B cell (primary cell): Measurements from ENCODE around the gene C2CD4C. TPM values are rescaled to one million over a fixed set of nuclear protein-coding genes. Genes with fewer than 3 reads are reported as not detected.

Source experiments
- ATAC-seq: fragments of 200-7000 bp; cut with Tn5 transposase; one replicate; pipeline ENCODE4 v1.10.0; 2021; ENCODE audit warnings: low read depth, mild to moderate bottlenecking, moderate number of reproducible peaks, moderate library complexity
- CTCF ChIA-PET: fragments of 350-600 bp; sonication (Branson Sonifier 250); formaldehyde crosslinking; loops from one replicate; lab custom pipeline; 2021; ENCODE audit warnings: antibody characterized with exemption, inconsistent platforms; lab: Charles Lee
- POLR2A ChIA-PET: fragments of 350-600 bp; sonication (Branson Sonifier 250); formaldehyde crosslinking; loops from one replicate; lab custom pipeline; 2021; ENCODE audit warnings: antibody characterized with exemption; lab: Charles Lee
- DNase-seq: peaks from one replicate; pipeline ENCODE4 v3.0.0; 2013
- H2AFZ ChIP-seq: 2 replicates; pipeline ENCODE4 v1.6.1; 2012; ENCODE audit warnings: mild to moderate bottlenecking, low read depth, low read length; ENCODE audit not compliant: insufficient read depth, poor library complexity, severe bottlenecking
- H3K27ac ChIP-seq, 2 donors: 1 replicate in 1 of 2; 2 replicates in 1 of 2; pipeline ENCODE4 v1.5.1; 2012 to 2013; ENCODE audit warnings: low read length in 2 of 2, mild to moderate bottlenecking in 2 of 2, moderate library complexity in 1 of 2
- H3K27me3 ChIP-seq, 4 experiments: fragments of 200-600 bp in 1 of 4; sonication (generic) in 1 of 4; replicated peaks in 1 of 4; 1 replicate in 2 of 4; 2 replicates in 2 of 4; pipeline versions ENCODE4 v1.6.1 to v1.7.0; 2013 to 2016; ENCODE audit warnings: low read length in 3 of 4, mild to moderate bottlenecking in 2 of 4, mixed read lengths in 1 of 4, moderate library complexity in 1 of 4; ENCODE audit not compliant: insufficient read depth in 4 of 4, control insufficient read depth in 3 of 4; ENCODE audit errors: control extremely low read depth in 1 of 4
- H3K36me3 ChIP-seq, 2 experiments: replicated peaks in 1 of 2; 1 replicate in 1 of 2; 2 replicates in 1 of 2; pipeline versions ENCODE4 v1.6.1 to v1.7.1; 2013; ENCODE audit warnings: low read length in 1 of 2; ENCODE audit not compliant: insufficient read depth in 2 of 2, control insufficient read depth in 1 of 2; ENCODE audit errors: control extremely low read depth in 1 of 2, extremely low read depth in 1 of 2
- H3K4me1 ChIP-seq, 2 donors: fragments of 200-600 bp in 1 of 2; sonication (generic) in 1 of 2; 1 replicate in 1 of 2; 2 replicates in 1 of 2; pipeline versions ENCODE4 v1.5.1 to v1.6.1; 2013 to 2017; ENCODE audit warnings: low read length in 2 of 2; ENCODE audit not compliant: control insufficient read depth in 2 of 2, insufficient read depth in 2 of 2
- H3K4me2 ChIP-seq: replicated peaks from 2 replicates; pipeline ENCODE3; 2012; ENCODE audit warnings: mild to moderate bottlenecking, low read depth, low read length; ENCODE audit not compliant: poor library complexity, severe bottlenecking
- H3K4me3 ChIP-seq, 5 experiments: fragments of 200-600 bp in 1 of 5; sonication (generic) in 1 of 5; 1 replicate in 3 of 5; 2 replicates in 2 of 5; pipeline versions ENCODE4 v1.5.1 to v1.7.0; 2011 to 2016; ENCODE audit warnings: low read length in 4 of 5, mild to moderate bottlenecking in 4 of 5, low read depth in 2 of 5, control low read depth in 1 of 5, moderate library complexity in 1 of 5; ENCODE audit not compliant: insufficient read depth in 1 of 5; ENCODE audit errors: control extremely low read depth in 1 of 5, extremely low read depth in 1 of 5
- H3K79me2 ChIP-seq: fragments of 200-600 bp; sonication (generic); one replicate; pipeline ENCODE4 v1.6.0; 2016; ENCODE audit warnings: low read length; ENCODE audit not compliant: control insufficient read depth, insufficient read depth
- H3K9ac ChIP-seq: fragments of 200-600 bp; sonication (generic); 2 replicates; pipeline ENCODE4 v1.6.1; 2017; ENCODE audit warnings: mild to moderate bottlenecking, low read length, moderate library complexity
- H3K9me3 ChIP-seq, 3 donors: one replicate each; pipeline versions ENCODE4 v1.6.1 to v1.7.1; 2013; ENCODE audit warnings: low read length in 2 of 3; ENCODE audit not compliant: control insufficient read depth in 2 of 3, insufficient read depth in 1 of 3; ENCODE audit errors: control extremely low read depth in 1 of 3
- H4K20me1 ChIP-seq: 2 replicates; pipeline ENCODE4 v1.6.0; 2012; ENCODE audit warnings: mild to moderate bottlenecking, low read length; ENCODE audit not compliant: insufficient read depth, control insufficient read depth, poor library complexity, severe bottlenecking
- H3K27ac Mint-ChIP-seq: one replicate; pipeline ENCODE4 v1.8.0; 2021; ENCODE audit warnings: mixed read lengths
- H3K27me3 Mint-ChIP-seq: one replicate; pipeline ENCODE4 v1.8.0; 2021; ENCODE audit warnings: mixed read lengths
- H3K4me1 Mint-ChIP-seq: one replicate; pipeline ENCODE4 v1.8.0; 2021; ENCODE audit warnings: mixed read lengths
- H3K4me3 Mint-ChIP-seq: one replicate; pipeline ENCODE4 v1.8.0; 2021; ENCODE audit warnings: mixed read lengths
- H3K9me3 Mint-ChIP-seq: one replicate; pipeline ENCODE4 v1.8.0; 2022; ENCODE audit warnings: mixed read lengths; ENCODE audit not compliant: insufficient read depth
- EZH2 ChIP-seq: IDR thresholded peaks from 2 replicates; pipeline ENCODE4 v1.6.1; 2012; ENCODE audit warnings: borderline replicate concordance, low read depth, mild to moderate bottlenecking, moderate library complexity, low read length; ENCODE audit not compliant: insufficient read depth, poor library complexity, severe bottlenecking
- WGBS: methylation state at CpG from one replicate; pipeline ENCODE4 v1.1.5; 2013; ENCODE audit warnings: missing lambda C conversion rate; ENCODE audit not compliant: insufficient coverage; 5-methylcytosine and 5-hydroxymethylcytosine counted together
- intact Hi-C: fragments of 100-400 bp; cut with micrococcal nuclease; formaldehyde crosslinking; loops from one replicate; pipeline ENCODE4 v1.10.0; 2022
- polyA plus RNA-seq: library from polyadenylated mRNA; depleted of rRNA; stranded (reverse); fragments of >200 nt; gene quantifications from 2 replicates; pipeline ENCODE4 v1.2.3, GENCODE V29; 2012
- total RNA-seq, 2 donors: library from RNA; stranded (reverse); fragments of 120-200 nt in 1 of 2; gene quantifications; 1 replicate in 1 of 2; 2 replicates in 1 of 2; pipeline versions ENCODE4 v1.2.3 to v1.2.4, GENCODE V29; 2013 to 2022
- TF ChIP-seq, protein P1 (sequence below): fragments of 200-600 bp; IDR thresholded peaks from one replicate; pipeline ENCODE4 v1.8.0; 2022; ENCODE audit warnings: antibody characterized with exemption, mild to moderate bottlenecking

The C2CD4C gene
- total and polyA plus RNA-seq, 2 donors (not counting 1 experiment from before 2014, with no cell fraction given) = not detected

- Histone ChIP-seq H3K27ac (no peak overlapping the region), H3K36me3 (no peaks in the 10 kb centered on the region), H3K4me2 (no peak overlapping the region), H4K20me1 (no peaks in the 10 kb centered on the region), H3K79me2 (no peaks in the 10 kb centered on the region), H3K9ac (no peak overlapping the region), H3K4me3 (no peak overlapping the region), H3K27me3 (peaks cover 0 to 9% (median 1%) of the 10 kb centered on the region in 4 experiments), H2AFZ (no peak overlapping the region), H3K4me1 (no peaks in the 10 kb centered on the region), H3K9me3 (peaks cover 0 to 17% (median 0%) of the 10 kb centered on the region in 3 donors)
- WGBS = 93% methylated on average over 21 of the region's 27 CpGs
- DNase-seq = no peak
- peaks cover 19% of the 10 kb centered on the region for H3K27me3 Mint-ChIP-seq
- TF ChIP-seq EZH2 = no peak
- TF ChIP-seq, protein P1, sequence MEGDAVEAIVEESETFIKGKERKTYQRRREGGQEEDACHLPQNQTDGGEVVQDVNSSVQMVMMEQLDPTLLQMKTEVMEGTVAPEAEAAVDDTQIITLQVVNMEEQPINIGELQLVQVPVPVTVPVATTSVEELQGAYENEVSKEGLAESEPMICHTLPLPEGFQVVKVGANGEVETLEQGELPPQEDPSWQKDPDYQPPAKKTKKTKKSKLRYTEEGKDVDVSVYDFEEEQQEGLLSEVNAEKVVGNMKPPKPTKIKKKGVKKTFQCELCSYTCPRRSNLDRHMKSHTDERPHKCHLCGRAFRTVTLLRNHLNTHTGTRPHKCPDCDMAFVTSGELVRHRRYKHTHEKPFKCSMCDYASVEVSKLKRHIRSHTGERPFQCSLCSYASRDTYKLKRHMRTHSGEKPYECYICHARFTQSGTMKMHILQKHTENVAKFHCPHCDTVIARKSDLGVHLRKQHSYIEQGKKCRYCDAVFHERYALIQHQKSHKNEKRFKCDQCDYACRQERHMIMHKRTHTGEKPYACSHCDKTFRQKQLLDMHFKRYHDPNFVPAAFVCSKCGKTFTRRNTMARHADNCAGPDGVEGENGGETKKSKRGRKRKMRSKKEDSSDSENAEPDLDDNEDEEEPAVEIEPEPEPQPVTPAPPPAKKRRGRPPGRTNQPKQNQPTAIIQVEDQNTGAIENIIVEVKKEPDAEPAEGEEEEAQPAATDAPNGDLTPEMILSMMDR = no peak
- H3K9me3 Mint-ChIP-seq = no peaks in the 10 kb centered on the region
- no peaks in the 10 kb centered on the region for H3K4me1 Mint-ChIP-seq
- H3K27ac Mint-ChIP-seq = no peak overlapping the region
- ChIA-PET POLR2A (no interaction called here), CTCF (no interaction called here)
- H3K4me3 Mint-ChIP-seq = no peak overlapping the region
- no peak for ATAC-seq
- intact Hi-C loops = no loop called here
Observed at GRCh38 chr19:439167-439900, 30.4 kb upstream of the C2CD4C start.

DNA sequence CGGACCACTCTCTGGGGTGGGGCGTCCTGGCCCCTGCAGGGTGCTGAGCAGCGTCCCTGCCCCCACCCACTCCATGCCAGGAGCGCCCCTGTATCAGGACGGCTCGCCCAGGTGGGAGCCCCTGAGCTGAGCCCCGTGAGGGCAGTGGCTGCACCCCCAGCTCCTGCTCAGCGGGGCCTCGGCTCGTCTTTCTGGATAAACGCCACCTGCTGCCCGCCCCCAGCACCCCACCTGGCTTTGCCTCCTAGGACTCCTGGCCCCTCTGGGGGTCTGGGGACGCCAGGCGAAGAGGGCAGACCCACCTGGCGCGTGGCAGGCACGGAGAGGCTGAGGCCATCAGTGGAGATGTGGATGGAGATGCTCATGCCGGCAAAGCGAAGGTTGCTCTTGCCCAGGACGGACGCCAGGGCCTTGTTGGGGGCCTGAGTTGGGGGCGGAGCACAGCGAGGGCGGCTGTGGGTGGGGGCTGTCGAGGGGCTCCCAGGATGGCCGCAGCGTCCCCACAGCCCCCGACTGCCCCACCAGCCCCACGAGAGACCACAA lies 29.5 kb upstream of the C2CD4C start:
- no peaks in the 10 kb centered on the region for H4K20me1 ChIP-seq
- peaks cover 0 to 17% (median 1%) of the 10 kb centered on the region in 3 donors for H3K9me3 ChIP-seq
- H3K4me1 Mint-ChIP-seq = no peaks in the 10 kb centered on the region
- ATAC-seq = no peak
- H3K4me2 ChIP-seq = no peak overlapping the region
- no peak overlapping the region for H3K4me3 Mint-ChIP-seq
- no peaks in the 10 kb centered on the region for H3K36me3 ChIP-seq
- H3K27ac Mint-ChIP-seq = no peak overlapping the region
- intact Hi-C loops = no loop called here
- CTCF ChIA-PET = no interaction called here
- WGBS = 77% methylated on average over 27 of the region's 29 CpGs
- no peak overlapping the region for H2AFZ ChIP-seq
- POLR2A ChIA-PET = no interaction called here
- H3K9ac ChIP-seq = no peak overlapping the region
- DNase-seq = no peak
- no peak for TF ChIP-seq EZH2
- TF ChIP-seq, protein P1 = no peak
- H3K9me3 Mint-ChIP-seq = no peaks in the 10 kb centered on the region
- H3K4me3 ChIP-seq = no peak overlapping the region
- no peaks in the 10 kb centered on the region for H3K4me1 ChIP-seq
- H3K79me2 ChIP-seq = no peaks in the 10 kb centered on the region
- no peak overlapping the region for H3K27ac ChIP-seq
- peaks cover 0 to 9% (median 1%) of the 10 kb centered on the region in 4 experiments for H3K27me3 ChIP-seq
- H3K27me3 Mint-ChIP-seq = peaks cover 19% of the 10 kb centered on the region
